H7 (cell line): Measurements from ENCODE around the gene NDUFB8. TPM values are rescaled to one million over a fixed set of nuclear protein-coding genes. Genes with fewer than 3 reads are reported as not detected.
A peak's percentile ranks its signal among the peaks of the same experiment; 100 is the strongest.

Experiments
- DNase-seq: peaks from one replicate; pipeline ENCODE4 v3.0.0; 2012
- H3K27me3 ChIP-seq: 2 replicates; pipeline ENCODE4 v1.6.0; 2011; ENCODE audit warnings: mild to moderate bottlenecking, low read length; ENCODE audit not compliant: control insufficient read depth, insufficient read depth
- H3K36me3 ChIP-seq: replicated peaks from 2 replicates; pipeline ENCODE4 v1.5.1; 2011; ENCODE audit warnings: low read length; ENCODE audit not compliant: control insufficient read depth, insufficient read depth
- H3K4me3 ChIP-seq: 2 replicates; pipeline ENCODE4 v1.5.1; 2011; ENCODE audit warnings: low read depth, mild to moderate bottlenecking, control low read depth, low read length, moderate library complexity; ENCODE audit not compliant: insufficient read depth
- total RNA-seq: library from RNA; depleted of rRNA; stranded (reverse); fragments of >200 nt; shearing (Covaris generic); gene quantifications from 2 replicates; pipeline ENCODE4 v1.2.3, GENCODE V29; 2014

The NDUFB8 gene
- total RNA-seq, 1 experiment from 2014 or later = 206 TPM

DNA sequence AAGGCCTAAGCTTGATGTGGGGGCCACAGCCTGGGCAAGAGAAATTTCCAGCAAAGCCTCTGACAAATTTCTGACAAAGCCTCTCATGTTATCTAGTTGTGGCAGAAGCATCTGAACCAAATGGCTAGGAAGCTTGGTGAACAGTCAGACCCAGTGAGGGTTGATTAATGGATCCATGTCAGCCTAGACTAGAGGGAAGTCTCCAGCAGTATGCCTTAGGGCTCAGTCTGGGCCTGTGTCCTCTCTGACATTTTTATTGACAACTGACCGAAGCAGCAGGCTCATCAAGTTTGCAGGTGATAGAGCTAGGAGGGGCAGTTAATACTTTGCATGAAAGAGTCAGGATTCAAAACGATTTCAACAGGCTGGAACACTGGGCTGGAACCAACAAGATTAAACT is 31.3 kb upstream of the NDUFB8 start:
- no peak for DNase-seq
- no peak overlapping the region for H3K4me3 ChIP-seq
- peaks cover 18% of the 10 kb centered on the region for H3K27me3 ChIP-seq
- peaks cover 6% of the 10 kb centered on the region; the same call in 1 of the 2 replicates for H3K36me3 ChIP-seq

DNA sequence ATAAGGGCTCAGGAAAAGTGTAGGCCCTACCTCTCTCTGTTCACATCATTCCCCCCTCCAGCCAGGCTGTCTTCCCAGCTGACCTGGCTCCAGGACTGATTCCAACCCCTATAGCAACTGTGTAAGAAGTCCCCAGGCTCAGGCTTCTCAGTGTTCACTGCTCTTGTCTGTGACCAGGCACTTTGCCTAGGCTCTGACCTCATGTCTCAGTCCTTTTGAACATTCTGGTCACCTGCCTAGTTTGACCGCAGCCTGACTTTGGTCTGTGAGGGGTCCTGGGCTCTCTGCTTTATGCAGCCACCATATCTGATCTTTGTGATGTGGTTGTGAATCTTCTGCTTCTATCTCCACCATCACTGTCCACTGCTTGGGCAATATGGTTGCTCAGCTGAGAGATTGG is 30.6 kb upstream of the NDUFB8 start:
- no peak for DNase-seq
- peaks cover 14% of the 10 kb centered on the region for H3K27me3 ChIP-seq
- no peak overlapping the region for H3K4me3 ChIP-seq
- peaks cover 6% of the 10 kb centered on the region; the same call in 1 of the 2 replicates for H3K36me3 ChIP-seq

DNA sequence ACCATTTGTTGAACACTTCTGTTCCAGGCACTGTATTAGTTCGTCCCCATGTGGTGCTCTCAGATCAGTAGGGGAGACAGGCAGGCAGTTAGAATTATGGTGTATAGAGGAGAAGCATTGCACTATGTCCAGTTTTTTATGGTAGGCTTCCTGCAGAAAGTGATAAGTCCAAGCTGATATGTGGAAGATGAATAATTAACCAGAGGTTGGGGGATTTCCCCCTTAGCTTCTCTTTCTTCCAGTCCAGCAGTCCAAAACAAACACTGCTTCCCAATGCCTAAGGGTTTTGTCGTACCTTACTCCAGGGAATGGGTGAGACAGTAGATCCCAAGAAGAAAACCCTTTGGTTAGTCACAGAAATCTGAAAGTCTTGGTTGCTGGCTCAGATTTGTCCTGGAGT is 25.2 kb upstream of the NDUFB8 start:
- Histone ChIP-seq H3K4me3 (no peak overlapping the region), H3K27me3 (no peaks in the 10 kb centered on the region), H3K36me3 (peaks cover 8% of the 10 kb centered on the region)
- DNase-seq = no peak

- H3K4me3 ChIP-seq = no peak overlapping the region
- H3K36me3 ChIP-seq = peaks cover 18% of the 10 kb centered on the region
- H3K27me3 ChIP-seq = no peaks in the 10 kb centered on the region
- DNase-seq = no peak
Observed at GRCh38 chr10:100553929-100554328, 24.3 kb upstream of the NDUFB8 start.

GRCh38 chr10:100551738-100552137 is 22.1 kb upstream of the NDUFB8 start:
- no peak overlapping the region for H3K4me3 ChIP-seq
- no peak for DNase-seq
- H3K27me3 ChIP-seq = no peaks in the 10 kb centered on the region
- peaks cover 36% of the 10 kb centered on the region for H3K36me3 ChIP-seq

GRCh38 chr10:100551196-100551595 is 21.5 kb upstream of the NDUFB8 start:
- Histone ChIP-seq H3K36me3 (peaks cover 34% of the 10 kb centered on the region), H3K27me3 (no peaks in the 10 kb centered on the region), H3K4me3 (no peak overlapping the region)
- no peak for DNase-seq

DNA sequence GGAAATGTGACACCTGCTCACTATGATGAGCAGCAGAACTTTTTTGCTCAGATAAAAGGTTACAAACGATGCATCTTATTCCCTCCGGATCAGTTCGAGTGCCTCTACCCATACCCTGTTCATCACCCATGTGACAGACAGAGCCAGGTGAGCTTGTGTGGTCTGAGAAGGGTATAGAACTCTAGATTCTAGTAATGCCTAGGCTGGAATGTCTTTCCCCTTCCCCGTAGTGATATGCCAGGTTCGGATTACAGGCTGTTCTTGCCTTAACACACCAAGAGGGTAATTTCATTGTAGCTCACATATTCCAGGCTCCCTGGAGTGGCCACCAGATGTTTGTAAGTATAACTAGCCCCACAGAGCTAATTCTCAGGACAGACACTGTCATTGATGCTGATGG is 15.3 kb upstream of the NDUFB8 start:
- Histone ChIP-seq H3K27me3 (no peaks in the 10 kb centered on the region), H3K36me3 (peaks cover 60% of the 10 kb centered on the region), H3K4me3 (no peak overlapping the region)
- no peak for DNase-seq

DNA sequence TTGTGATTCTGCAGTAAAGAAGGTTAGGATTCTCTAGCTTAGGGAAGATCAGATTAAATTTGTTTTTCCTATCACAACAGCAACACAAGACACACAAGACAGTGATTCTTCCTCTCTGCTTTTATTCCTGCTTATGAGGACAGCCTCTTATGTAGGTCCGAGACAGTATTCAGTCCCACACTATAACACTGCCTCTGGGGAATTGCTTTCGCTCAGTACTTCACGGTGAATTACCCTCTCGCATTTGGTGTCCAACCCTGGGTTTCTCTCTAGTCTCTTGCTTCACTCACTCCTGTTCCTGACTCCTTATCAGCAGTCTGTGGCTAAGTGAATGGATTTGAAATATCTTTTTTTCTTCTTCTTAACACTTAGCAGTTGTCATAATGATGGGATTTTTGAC is 7.8 kb upstream of the NDUFB8 start:
- H3K27me3 ChIP-seq = no peaks in the 10 kb centered on the region
- H3K36me3 ChIP-seq = peaks cover 24% of the 10 kb centered on the region
- no peak overlapping the region for H3K4me3 ChIP-seq
- no peak for DNase-seq

DNA sequence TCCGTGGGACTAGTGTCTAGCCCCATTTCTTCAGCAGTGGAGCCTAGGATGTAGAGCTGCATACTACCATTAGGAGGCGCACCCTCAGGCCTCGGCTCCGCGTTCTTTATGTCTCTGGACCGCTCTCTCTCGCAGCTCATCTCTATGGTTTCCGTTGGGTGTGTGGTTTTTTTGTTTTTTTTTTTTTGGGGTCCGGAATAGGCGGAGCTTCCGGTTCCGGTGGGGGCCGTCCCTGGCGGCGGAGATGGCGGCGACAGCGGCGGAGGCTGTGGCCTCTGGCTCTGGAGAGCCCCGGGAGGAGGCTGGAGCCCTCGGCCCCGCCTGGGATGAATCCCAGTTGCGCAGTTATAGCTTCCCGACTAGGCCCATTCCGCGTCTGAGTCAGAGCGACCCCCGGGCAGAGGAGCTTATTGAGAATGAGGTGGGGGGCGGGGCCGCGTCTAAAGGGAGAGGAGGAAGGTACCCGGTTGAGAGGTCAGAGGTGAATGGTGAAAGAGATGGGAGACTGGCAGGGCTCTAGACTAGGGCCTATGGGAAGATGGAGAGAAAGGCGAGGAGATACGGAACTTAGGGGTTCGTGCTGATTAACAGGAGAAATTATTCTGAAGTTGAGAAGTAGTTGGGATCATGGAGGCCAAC is 6.2 kb upstream of the NDUFB8 start, which contains the start of gene HIF1AN:
Gene HIF1AN, plus strand, starts transcription at position 229 of the 639 bp plus-strand sequence. Its CDS starts 16 bp downstream, at position 245.
- DNase-seq = peak; percentile 94
- Histone ChIP-seq H3K27me3 (no peaks in the 10 kb centered on the region), H3K4me3 (peak within 1 kb of the TSS; percentile 60), H3K36me3 (peaks cover 17% of the 10 kb centered on the region)

DNA sequence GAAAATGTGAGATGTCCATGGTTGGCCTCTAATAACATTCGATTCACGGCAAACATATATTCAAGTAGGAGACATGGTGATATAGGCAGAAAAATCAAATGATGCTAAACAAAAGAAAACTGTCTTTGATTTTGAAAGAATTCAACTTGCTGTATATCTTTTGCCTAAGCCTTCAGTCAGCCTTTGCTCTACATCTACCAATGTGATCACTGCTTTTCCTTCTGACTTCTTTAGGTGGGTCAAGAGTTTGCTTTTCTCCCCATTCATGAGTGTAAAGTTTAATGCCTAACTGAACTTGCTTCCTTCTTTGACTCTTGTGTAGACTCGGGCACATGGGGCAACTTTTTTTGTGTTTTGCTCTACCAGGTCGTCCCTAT is 5.7 kb upstream of the NDUFB8 start:
- Histone ChIP-seq H3K4me3 (no peak overlapping the region), H3K36me3 (peaks cover 12% of the 10 kb centered on the region), H3K27me3 (no peaks in the 10 kb centered on the region)
- DNase-seq = no peak

- no peak overlapping the region for H3K4me3 ChIP-seq
- peaks cover 11% of the 10 kb centered on the region for H3K36me3 ChIP-seq
- DNase-seq = no peak
Observed at GRCh38 chr10:100534726-100535125, 5.1 kb upstream of the NDUFB8 start.

GRCh38 chr10:100531761-100532160 is 2.1 kb upstream of the NDUFB8 start:
- no peak overlapping the region for H3K4me3 ChIP-seq
- peaks cover under 1% of the 10 kb centered on the region; the same call in 1 of the 2 replicates for H3K36me3 ChIP-seq
- no peaks in the 10 kb centered on the region for H3K27me3 ChIP-seq
- DNase-seq = no peak

More at GRCh38 chr10:100534726-100535125, 5.1 kb upstream of the NDUFB8 start:
- H3K27me3 ChIP-seq = no peaks in the 10 kb centered on the region

DNA sequence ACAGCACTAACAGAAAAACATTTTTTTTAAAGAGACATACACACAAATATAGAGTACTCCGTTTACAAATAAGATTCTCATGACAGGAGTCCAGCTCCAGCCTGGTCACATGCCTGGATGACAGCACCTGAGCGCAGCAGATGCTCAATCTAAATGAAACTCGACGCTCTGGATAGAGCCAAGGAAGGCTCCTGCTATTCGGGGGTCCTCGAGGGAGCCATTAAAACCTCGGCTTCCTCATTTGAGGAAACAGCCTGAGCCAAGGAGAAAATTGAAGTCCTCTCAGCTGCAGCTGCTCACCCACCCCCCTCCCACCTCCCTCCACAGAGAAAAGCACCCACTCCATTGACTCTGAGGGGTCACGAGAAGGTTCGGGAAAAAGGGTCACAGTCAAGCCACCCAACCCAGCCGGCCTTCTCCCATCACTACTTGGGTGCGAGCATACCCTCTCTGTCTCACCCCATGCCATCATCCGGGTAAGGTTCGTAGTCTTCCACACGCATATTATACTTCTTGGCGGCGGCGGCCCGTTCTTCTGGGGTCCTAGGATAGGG is 673 bp downstream of the NDUFB8 start:
- DNase-seq = no peak
- H3K36me3 ChIP-seq = peaks cover 11% of the 10 kb centered on the region
- no peaks in the 10 kb centered on the region for H3K27me3 ChIP-seq
- H3K4me3 ChIP-seq = peak overlapping the region; percentile 93

DNA sequence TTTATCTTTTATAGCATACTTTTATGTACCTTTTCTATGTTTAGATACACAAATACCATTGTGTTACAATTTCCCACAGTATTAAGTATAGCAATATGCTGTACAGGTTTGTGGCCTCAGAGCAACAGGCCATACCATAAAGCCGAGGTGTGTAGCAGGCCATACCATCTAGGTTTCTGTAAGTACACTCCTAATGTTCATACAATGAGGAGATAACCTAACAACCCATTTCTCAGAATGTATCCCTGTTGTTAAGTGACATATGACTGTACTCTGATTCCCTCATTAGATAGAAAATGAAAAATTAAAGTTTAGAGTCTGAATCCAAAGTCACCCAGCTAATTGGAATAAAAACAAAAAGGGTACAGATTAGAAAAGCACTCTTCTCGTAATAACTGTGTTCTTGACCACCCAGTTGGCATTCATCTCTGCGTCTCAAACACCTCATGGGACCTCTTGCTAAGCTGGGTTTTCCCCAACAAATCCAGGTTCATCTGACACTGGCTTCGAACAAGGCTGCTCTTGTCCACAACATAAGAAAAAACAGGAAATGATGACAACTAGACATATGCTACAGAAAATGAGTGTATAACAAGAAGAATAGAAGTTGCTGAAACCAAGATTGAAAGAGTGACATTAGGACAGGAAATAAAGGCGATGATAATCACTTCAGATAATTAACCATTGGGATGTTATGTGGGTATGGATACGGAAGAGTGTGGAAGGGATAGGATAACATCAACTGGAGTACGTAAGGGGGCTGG is 1.4 kb downstream of the NDUFB8 start:
- H3K36me3 ChIP-seq = peaks cover 11% of the 10 kb centered on the region
- no peak for DNase-seq
- no peak overlapping the region for H3K4me3 ChIP-seq
- no peaks in the 10 kb centered on the region for H3K27me3 ChIP-seq

GRCh38 chr10:100524638-100525037 is 5.0 kb downstream of the NDUFB8 start:
- peaks cover 10% of the 10 kb centered on the region for H3K27me3 ChIP-seq
- no peak for DNase-seq
- H3K36me3 ChIP-seq = peaks cover 11% of the 10 kb centered on the region
- H3K4me3 ChIP-seq = no peak overlapping the region
